DMS114 treated with DMSO at 0.1 percent for 48 hours (cell line): ENCODE results near the gene IL15.
"Not testable (repeated sequence)": the region's sequence is repeated elsewhere in the genome, so short reads cannot be mapped to it uniquely, and the experiment has no call there.

Experiments
- DNase-seq: peaks from one replicate; lab custom pipeline; 2025; ENCODE audit not compliant: unreplicated experiment; lab: John Stamatoyannopoulos, UW

The IL15 gene

GRCh38 chr4:141692081-141692480 lies 55.7 kb downstream of the IL15 start:
- no peak for DNase-seq

GRCh38 chr4:141697116-141697515 lies 60.7 kb downstream of the IL15 start:
- no peak for DNase-seq

GRCh38 chr4:141702472-141703182 lies 66.2 kb downstream of the IL15 start:
- no peak for DNase-seq

- no peak for DNase-seq
These were observed 67.1 kb downstream of the IL15 start for GRCh38 chr4:141703497-141703896.

- DNase-seq, result no peak
These were observed 68.8 kb downstream of the IL15 start for GRCh38 chr4:141705048-141705746.

- no peak for DNase-seq
These were observed 69.5 kb downstream of the IL15 start for GRCh38 chr4:141705747-141706377.

- DNase-seq, result no peak
These were observed 70.1 kb downstream of the IL15 start for GRCh38 chr4:141706445-141706844.

- no peak for DNase-seq
These were observed 74.8 kb downstream of the IL15 start for GRCh38 chr4:141711211-141711610.

GRCh38 chr4:141713185-141713584 lies 76.8 kb downstream of the IL15 start:
- DNase-seq, result no peak

- no peak for DNase-seq
These were observed 77.5 kb downstream of the IL15 start for GRCh38 chr4:141713771-141714445.

GRCh38 chr4:141719585-141719984 lies 83.2 kb downstream of the IL15 start:
- DNase-seq, result no peak

- no peak for DNase-seq
These were observed 84.8 kb downstream of the IL15 start for GRCh38 chr4:141721174-141721573.

- DNase-seq, result no peak
These were observed 88.3 kb downstream of the IL15 start for GRCh38 chr4:141724646-141725045.

GRCh38 chr4:141727420-141727819 lies 91.0 kb downstream of the IL15 start:
- DNase-seq, result no peak

- no peak for DNase-seq
These were observed 94.4 kb downstream of the IL15 start for GRCh38 chr4:141730805-141731204.

GRCh38 chr4:141731481-141731880 lies 95.1 kb downstream of the IL15 start:
- DNase-seq, result no peak

GRCh38 chr4:141739636-141740035 lies 103.3 kb downstream of the IL15 start:
- DNase-seq, result no peak

- no peak for DNase-seq
These were observed 109.6 kb downstream of the IL15 start for GRCh38 chr4:141746026-141746425.

GRCh38 chr4:141751806-141752205 lies 115.4 kb downstream of the IL15 start:
- DNase-seq, result not testable (repeated sequence)

- DNase-seq, result no peak
These were observed 120.9 kb downstream of the IL15 start for GRCh38 chr4:141757287-141757686.

- no peak for DNase-seq
These were observed 123.5 kb downstream of the IL15 start for GRCh38 chr4:141759796-141760425.
